ENCODE results near the gene UTRN. TPM values are rescaled to one million over a fixed set of nuclear protein-coding genes. Genes with fewer than 3 reads are reported as not detected.

The UTRN gene
- total RNA-seq, 1 donor from 2014 or later = 153 TPM

Other genes starting within 250 kb of the UTRN start
- 110 TPM for gene SF3B5, start 189.8 kb upstream of the UTRN start, total RNA-seq
- gene STX11, start 134.8 kb upstream of the UTRN start, total RNA-seq = 5.8 TPM